ENCODE measurements around the gene SOX5. TPM values are rescaled to one million over a fixed set of nuclear protein-coding genes. Genes with fewer than 3 reads are reported as not detected.

The SOX5 gene
- total RNA-seq, 1 experiment from 2014 or later = 3.1 TPM

- no peak overlapping the region for H3K23ac ChIP-seq (ENCODE audit: insufficient read length, low read depth, low read length)
- H4K8ac ChIP-seq (replicated peaks; ENCODE audit: insufficient read length, low read depth, low read length) = no peak overlapping the region
- H3K79me2 ChIP-seq (ENCODE audit: insufficient read depth, low read length) = no peaks in the 10 kb centered on the region
- WGBS (ENCODE audit: extremely low coverage, insufficient read length, low lambda C conversion rate) = no CpG with 5 or more reads among the region's 2 CpGs
- H3K27ac ChIP-seq (ENCODE audit: insufficient read length, low read depth, low read length) = no peak overlapping the region
- H2BK5ac ChIP-seq (ENCODE audit: insufficient read length, low read length) = no peak overlapping the region
- H4K91ac ChIP-seq (ENCODE audit: insufficient read length, low read depth, low read length) = no peak overlapping the region
- no peak overlapping the region for H3K56ac ChIP-seq (ENCODE audit: insufficient read length, low read depth, low read length)
- H3K27me3 ChIP-seq (ENCODE audit: insufficient read depth, low read length) = no peaks in the 10 kb centered on the region
- no peak overlapping the region for H3K18ac ChIP-seq (ENCODE audit: insufficient read length, low read depth, low read length)
- H2BK12ac ChIP-seq (ENCODE audit: insufficient read length, low read depth, low read length) = no peak overlapping the region
- no peaks in the 10 kb centered on the region for H3K79me1 ChIP-seq (ENCODE audit: insufficient read depth, low read depth, low read length, poor library complexity, severe bottlenecking)
- no peak overlapping the region for H3K4me3 Mint-ChIP-seq
- no peaks in the 10 kb centered on the region for H4K20me1 ChIP-seq (ENCODE audit: control insufficient read depth, insufficient read depth, insufficient read length)
- TF ChIP-seq, protein P1, sequence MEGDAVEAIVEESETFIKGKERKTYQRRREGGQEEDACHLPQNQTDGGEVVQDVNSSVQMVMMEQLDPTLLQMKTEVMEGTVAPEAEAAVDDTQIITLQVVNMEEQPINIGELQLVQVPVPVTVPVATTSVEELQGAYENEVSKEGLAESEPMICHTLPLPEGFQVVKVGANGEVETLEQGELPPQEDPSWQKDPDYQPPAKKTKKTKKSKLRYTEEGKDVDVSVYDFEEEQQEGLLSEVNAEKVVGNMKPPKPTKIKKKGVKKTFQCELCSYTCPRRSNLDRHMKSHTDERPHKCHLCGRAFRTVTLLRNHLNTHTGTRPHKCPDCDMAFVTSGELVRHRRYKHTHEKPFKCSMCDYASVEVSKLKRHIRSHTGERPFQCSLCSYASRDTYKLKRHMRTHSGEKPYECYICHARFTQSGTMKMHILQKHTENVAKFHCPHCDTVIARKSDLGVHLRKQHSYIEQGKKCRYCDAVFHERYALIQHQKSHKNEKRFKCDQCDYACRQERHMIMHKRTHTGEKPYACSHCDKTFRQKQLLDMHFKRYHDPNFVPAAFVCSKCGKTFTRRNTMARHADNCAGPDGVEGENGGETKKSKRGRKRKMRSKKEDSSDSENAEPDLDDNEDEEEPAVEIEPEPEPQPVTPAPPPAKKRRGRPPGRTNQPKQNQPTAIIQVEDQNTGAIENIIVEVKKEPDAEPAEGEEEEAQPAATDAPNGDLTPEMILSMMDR (conservative IDR thresholded peaks at IDR 0.05) = no peak
- no peak overlapping the region for H3T11ph ChIP-seq (ENCODE audit: low read length)
- no peaks in the 10 kb centered on the region for H3K9me3 ChIP-seq (ENCODE audit: control insufficient read depth, low read depth, low read length)
- no peak overlapping the region for H3K4me2 ChIP-seq (ENCODE audit: insufficient read depth, insufficient read length, low read length)
- peaks cover 2 to 8% of the 10 kb centered on the region in 2 experiments; a peak in 1 of 4 replicates for H3K4me1 Mint-ChIP-seq
- no peak overlapping the region for H2BK20ac ChIP-seq (ENCODE audit: low read depth, low read length, poor library complexity, severe bottlenecking)
- DNase-seq = no peak
- no peaks in the 10 kb centered on the region for H3K23me2 ChIP-seq (ENCODE audit: insufficient read length, low read depth, low read length, poor library complexity, severe bottlenecking)
- H2BK120ac ChIP-seq (ENCODE audit: low read depth, low read length, poor library complexity, severe bottlenecking) = no peak overlapping the region
- no peak overlapping the region for H2AFZ ChIP-seq (ENCODE audit: low read length)
- no peak overlapping the region for H3K14ac ChIP-seq (ENCODE audit: insufficient read depth, low read length)
- H3K27me3 Mint-ChIP-seq (ENCODE audit: low read depth) = no peaks in the 10 kb centered on the region
- H3K36me3 Mint-ChIP-seq (ENCODE audit: insufficient read depth in 1 of 3, low read depth in 3 of 3) = no peaks in the 10 kb centered on the region
- H3K9ac ChIP-seq (ENCODE audit: extremely low read depth, insufficient read length, low read length) = no peak overlapping the region
- H3K4ac ChIP-seq (ENCODE audit: low read depth, low read length) = no peak overlapping the region
- no peaks in the 10 kb centered on the region for H3K4me1 ChIP-seq (ENCODE audit: insufficient read depth, low read length)
- H3K27ac Mint-ChIP-seq = no peak overlapping the region
- no peak overlapping the region for H2BK15ac ChIP-seq (ENCODE audit: low read depth, low read length)
- no peak overlapping the region for H2AK5ac ChIP-seq (ENCODE audit: insufficient read length, low read length)
- no peak overlapping the region for H4K5ac ChIP-seq (ENCODE audit: insufficient read length, low read depth, low read length)
- no peaks in the 10 kb centered on the region for H3K9me3 Mint-ChIP-seq
These were observed 18.9 kb downstream of the SOX5 start for GRCh38 chr12:23930599-23930998.

All from H9 (cell line).